Tongue (tissue), 2 donors: ENCODE measurements around the gene ASF1B. TPM values are rescaled to one million over a fixed set of nuclear protein-coding genes. Genes with fewer than 3 reads are reported as not detected.
A peak's percentile ranks its signal among the peaks of the same experiment; 100 is the strongest.
"Not testable (repeated sequence)": the region's sequence is repeated elsewhere in the genome, so short reads cannot be mapped to it uniquely, and the experiment has no call there.

Experiments used
- DNase-seq: peaks from one replicate; pipeline ENCODE4 v3.0.0-alpha.2; 2015
- total RNA-seq: library from RNA; depleted of rRNA; stranded (reverse); fragments of >200 nt; gene quantifications from one replicate; pipeline ENCODE4 v1.2.3, GENCODE V29; 2014

The ASF1B gene
- total RNA-seq, 1 donor from 2014 or later: 6.7 TPM

DNA sequence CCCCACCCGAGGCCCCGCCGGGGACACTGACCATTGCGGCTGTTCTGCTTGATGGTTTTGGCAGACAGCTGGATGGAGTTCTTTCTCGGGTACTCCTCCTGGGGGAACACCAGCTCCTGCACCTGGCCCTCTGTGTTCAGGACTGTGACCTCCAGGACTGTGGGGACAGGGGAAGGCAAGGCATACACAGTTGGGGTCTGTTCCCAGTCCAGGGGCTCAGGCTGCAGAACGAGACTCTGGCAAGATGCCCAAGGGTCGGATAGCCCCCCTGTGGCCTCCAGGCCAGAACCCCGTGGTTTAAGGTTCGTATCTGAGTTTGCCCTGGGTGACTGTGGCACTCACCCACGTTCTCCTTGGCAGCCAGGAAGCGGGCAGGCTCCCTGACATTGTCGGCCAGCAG, 22.7 kb upstream of the ASF1B start:
- DNase-seq: no peak

DNA sequence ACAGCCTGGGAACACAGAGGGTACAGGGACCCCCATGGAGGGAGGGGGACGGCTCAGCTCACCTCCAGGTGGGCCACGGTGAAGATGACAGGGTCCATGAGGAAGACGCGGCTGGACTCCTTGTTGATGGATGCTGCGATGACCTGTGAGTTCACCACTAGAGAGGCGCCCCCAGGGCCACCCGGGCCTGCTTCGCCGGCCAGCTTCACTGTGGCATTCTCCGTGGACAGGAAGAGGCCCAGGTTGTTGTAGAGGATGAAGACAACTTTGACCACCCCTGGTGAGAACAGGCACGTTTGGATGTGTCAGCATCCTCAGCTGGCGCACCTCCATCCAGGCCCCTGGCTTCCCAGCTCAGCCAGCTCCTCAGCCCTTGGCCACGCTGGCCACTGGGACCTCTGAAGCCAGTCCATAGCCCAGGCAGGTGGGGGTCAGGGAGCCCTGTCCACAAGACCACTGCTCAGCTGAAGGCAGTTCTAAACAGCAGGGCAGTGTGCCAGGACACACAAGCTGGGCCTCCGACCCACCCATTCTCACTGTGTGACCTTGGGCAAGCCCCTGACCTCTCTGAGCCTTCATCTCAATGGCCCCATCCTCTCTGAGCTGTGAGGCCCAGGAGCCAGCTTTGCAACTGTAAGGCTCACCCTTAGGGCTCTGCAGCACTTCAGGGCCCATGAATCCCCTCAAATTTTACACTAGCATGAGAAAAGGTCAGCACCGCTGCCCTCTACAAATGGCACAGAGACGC, 22.1 kb upstream of the ASF1B start:
- no peak for DNase-seq

DNA sequence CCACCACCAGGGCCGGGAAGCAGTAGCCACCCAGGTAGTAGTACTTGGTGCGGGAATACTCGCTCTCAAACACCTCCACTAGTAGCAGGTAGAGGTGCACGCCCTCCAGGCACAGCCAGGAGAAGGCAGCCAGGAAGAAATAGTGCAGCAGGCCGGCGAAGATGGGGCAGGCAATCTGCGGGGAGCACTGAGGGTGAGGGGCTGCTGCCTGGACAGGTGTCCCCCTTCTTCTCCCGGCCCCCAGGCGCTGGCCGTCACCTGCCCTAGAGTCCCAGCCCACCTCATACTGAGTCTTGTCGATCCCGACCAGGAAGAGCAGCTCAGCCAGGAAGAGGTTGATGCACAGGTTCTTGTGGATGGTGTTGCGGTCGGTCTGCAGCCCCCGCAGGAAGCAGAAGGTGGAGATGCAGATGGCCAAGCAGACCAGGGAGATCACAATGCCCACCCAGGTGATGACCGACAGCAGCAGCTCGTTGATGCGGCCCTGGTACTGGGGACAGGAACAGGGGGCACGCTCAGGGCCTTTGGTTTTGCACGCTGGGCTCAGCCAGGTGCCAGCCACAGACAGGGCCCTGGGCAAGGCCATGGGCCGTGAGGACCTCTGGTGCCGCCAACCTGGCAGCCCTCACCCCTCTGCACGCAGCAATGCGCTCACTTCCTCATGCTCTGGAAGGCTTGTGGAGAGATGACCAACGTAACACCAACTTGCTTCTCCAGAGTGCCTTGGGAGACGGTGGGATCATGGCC, 20.8 kb upstream of the ASF1B start:
- no peak for DNase-seq

DNA sequence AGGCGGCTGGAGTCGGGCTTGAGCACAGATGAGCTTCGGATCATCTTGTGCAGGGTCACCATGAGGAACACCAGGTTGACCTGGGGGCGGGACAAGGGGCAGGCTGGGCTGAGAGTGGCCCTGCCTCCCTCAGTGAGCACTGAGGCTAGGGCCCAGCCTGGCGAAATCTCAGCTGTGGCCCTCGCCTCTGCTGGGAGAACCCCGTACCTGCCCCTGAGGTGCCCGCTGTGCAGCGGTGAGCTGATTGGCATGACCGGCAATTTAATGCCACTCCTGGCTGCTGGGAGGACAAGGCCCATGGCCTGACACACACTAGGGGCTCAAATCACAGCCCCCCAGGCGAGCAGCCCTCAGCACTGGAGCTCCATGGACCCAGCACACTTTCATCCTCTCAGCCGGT, 19.7 kb upstream of the ASF1B start:
- DNase-seq: no peak

DNA sequence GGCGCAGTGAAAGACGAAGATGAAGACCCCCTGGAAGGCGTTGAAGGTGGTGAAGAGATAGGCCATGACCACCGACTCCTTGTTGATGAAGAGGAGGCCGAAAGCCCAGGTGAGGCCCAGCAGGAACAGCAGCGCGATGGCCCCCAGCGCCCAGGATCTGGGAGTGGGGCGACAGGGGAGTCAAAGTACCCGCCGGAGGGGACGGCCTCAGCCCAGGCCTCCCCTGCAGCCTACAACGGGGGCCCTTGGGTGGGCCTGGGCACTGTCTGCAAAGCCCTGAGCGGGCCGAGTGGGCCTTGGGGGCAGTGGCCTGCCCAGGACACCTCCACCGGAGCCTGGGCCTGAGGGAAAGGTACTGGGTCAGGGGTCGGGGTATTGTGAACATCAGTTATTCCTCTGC, 19.0 kb upstream of the ASF1B start:
- no peak for DNase-seq

DNA sequence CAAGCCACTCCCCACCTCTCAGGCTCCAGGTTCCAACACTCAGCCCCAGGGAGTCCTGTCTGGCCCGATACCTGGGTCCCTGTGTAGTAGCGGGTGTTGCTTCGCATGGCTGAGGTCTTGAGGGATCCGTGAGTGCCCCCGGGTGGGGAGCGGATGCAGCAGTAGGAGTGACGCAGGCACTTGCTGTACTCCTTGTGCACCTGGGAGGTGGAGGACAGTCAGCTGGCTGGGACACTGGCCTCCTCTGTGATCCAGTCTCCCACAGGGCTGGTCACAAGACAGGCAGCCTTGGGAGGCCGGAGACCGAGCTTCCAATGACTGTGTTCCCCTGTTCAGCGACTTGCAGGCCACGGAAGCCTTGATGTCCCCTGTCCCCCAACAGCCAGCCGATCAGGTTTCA, 16.3 kb upstream of the ASF1B start:
- DNase-seq: no peak

DNA sequence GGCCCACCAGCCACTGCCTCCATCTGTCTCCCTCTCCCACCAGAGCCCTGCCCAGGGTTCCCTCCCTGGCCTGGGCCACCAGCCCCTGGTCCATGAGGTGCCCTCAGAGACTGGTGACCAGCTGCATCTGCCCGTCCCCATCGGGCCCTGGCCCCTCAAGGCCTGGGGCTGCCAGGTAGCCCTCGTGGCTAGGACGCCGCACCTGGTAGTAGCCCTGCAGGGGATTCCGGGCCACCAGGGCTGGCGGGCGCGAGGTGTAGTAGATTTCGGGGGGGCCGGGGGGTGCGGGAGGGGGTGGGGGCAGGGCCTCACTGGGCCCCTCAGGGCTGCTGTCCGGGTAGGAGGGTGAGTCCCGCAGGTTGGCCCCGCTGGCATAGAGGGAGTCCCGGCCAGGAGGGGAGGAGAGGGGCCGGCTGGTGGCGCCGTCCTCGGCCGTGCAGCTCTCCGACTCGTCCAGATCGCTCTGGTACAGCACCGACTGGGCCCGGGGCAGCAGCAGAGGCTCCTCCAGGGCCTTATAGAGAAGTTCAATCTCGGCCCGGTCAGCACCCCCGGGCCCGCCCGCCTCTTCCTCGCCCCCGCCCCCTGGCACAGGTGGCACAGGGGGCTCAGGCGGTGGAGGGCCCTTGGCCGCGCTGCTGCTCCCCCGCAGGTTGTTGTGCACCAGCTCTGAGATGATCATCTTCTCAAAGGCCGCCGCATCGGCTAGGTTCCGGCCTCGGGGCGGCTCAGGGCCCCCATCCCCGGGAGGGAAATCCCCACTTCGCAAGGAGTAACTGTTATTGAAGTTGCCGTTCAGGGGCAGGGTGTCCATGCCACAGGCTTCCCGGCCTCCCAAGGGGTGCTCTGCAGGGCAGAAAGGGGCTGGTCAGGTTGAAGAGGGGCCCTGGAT, 14.6 kb upstream of the ASF1B start:
- DNase-seq: no peak

DNA sequence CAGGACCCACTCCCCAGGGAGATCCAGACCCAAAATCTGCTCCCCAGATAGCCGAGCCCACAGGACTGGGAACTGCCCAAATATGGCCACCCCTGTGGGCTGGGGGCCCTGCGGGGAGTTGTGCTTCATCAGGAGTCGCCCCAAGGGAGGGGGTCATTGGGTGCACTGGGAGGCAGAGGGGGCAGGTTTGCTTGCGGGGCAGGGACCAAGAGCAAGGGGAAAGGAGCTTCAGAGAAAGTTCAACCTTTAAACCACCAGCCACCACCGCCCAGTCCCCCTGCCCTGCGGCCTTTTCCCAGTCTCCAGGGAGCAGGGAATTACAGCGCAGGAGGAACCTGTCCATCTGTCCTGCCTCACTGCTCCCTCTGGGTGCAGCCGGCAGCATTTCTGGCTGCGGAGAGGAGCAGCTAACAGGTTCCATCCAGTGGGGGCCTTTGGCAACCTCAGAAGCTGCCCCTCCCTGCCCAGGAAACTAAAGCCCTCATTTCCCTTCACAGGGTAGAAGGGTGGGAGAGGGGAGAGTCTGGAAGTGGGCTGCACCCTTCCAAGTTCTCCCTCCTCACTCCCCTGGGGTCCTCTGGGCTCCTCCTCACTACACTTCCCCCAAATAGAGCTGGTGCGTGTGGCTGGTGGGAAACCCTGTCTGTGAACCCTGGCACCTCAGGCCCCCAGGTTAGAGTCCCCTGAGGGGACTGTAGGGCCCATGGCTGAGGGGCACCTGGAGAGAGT, 13.8 kb upstream of the ASF1B start:
- no peak for DNase-seq

DNA sequence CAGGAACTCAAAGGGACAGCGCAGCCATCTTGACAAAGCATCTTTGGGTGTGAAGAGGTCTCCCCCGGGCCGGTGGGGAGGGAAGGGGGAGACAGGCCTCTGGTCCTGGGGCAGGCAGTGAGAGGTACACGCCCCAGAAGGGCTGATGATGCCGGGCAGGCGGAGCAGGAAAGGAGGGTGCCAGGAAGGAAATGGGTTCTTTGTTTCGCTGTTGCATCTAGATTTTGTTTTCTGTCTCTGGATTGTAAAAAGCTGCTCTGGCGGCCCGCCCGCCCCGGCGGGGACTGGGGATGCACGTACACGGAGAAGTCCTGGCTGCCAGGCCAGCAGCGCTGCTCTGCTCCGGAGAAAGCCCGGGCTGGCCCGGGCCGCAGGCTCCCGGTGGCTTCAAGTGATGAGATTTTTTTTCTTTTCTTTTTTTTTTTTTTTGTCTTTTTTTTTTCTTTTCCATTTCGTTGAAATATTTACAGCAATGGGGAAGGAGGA, 13.2 kb upstream of the ASF1B start:
- peak; percentile 86 for DNase-seq

DNA sequence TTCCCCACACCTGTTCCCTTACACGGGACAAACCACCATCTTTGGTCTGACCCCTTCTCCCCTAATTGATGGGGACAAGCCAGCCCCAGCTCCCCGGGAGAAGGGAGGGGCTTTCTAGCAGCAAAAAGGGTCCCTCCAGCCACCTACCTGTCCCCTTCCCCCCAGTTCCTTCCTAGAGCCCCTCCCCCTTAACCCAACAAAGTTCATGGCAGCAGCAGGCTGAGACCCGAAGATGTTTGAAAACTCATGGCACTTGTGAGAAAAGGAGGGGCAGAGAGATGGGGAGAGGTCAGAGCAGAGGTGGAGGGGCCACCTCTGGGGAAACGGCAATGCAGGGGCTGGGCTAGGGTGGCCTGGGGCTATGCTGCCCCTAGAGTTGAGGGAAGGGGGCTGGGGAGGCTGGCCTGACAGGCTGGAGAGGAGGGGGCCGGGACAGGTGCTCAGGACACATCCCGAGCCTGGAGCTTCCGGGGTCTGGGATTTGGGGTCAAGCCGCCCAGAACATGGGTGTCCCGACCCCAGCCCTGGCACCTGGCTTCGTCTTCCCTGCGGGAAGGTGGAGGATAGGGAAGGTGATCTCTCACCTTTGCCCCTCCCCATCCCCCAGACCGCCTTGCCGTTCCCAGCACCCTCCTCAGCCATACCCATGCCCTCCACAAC, 12.5 kb upstream of the ASF1B start:
- no peak for DNase-seq

DNA sequence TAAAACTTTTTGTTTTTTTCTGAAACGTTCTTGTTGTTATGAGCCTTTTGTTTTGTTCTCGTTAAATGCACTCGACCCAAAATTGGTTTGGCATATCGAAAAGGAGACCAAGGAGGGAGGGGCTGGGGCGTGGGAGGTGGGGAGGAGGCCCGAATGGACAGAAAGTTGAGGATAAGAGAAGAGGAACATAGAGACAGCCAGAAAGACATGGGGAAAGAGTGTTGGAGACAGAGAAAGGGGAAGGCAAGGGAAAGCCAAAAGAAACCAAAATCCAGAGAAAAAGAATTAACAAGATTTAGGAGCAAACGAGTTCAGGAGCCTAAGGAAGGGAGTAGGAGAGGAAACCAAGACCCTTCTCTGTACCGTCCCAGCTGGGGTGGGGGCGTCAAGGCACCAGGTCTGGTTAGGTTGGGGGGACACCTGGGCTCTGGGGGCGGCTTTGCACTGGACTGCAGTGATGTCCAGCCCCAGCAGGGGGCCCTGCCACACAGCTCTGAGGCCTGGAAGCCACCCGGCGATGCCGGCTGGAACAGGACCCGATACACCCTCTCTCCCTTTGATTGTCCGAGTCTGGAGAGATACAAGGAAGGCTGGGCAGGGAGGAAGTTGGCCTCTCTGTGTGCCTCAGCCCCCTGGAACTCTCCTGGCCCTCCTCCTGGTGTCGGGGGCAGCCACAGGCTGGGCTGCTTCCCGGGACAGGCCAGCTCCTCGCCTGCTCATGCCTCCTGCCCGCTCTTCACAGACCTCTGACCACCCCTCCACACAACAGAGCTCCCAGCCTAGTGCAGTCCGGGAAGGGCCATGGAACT, 11.6 kb upstream of the ASF1B start:
- peak; percentile 84 for DNase-seq

DNA sequence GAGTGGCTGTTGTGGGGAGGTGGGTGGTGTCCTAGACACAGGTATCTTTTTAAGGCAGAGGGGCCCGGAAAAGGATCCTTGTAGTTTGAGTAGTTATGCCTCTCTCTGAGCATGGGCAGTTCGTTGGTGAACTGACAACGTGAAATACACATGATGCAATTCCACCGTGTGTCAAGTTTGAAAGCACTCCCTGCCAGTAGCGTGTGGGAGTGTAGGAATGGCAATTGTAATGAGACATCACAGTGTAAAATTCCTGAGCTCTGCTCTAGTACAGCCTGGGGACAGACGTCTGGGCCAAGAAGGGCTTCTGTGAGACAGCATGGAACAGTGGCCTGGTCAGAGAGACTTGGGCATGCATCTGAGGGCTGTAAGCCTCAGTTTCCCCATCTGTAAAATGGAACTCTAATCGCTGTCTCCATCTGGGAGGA, 10.4 kb upstream of the ASF1B start:
- DNase-seq: no peak

DNA sequence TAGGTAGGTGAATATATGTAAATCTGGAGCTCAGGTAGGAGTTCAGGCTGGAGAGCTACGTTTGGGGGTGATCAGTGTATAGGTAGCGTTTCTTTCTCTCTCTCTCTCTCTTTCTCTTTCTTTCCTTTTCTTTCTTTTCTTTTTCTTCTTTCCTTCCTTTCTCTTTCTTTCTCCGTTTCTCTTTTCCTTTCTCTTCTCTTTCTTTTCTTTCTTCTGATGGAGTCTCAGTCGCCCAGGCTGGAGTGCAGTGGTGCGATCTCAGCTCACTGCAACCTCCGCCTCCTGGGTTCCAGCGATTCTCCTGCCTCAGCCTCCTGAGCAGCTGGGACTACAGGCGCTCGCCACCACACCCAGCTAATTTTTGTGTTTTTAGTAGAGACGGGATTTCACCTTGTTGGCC, 9.8 kb upstream of the ASF1B start:
- not testable (repeated sequence) for DNase-seq

DNA sequence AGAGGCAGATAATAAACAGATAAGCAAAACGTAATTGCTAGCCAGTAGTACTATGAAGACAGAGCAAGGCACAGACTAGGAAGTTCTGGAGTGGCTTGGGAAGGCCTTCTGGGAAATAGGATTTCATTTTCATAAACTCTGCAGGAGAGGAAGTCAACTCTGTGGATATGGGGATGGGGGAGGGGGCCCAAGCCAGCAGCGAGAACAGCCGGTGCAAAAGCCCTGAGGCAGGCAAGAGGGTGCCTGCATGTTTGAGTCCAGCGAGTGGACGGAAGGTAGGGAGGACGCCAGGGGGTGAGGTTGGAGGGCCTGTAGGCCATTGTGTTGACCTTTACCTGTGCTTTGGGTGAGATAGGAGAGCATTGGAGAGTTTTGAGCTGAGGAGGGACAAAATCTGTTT, 9.0 kb upstream of the ASF1B start:
- DNase-seq: no peak

DNA sequence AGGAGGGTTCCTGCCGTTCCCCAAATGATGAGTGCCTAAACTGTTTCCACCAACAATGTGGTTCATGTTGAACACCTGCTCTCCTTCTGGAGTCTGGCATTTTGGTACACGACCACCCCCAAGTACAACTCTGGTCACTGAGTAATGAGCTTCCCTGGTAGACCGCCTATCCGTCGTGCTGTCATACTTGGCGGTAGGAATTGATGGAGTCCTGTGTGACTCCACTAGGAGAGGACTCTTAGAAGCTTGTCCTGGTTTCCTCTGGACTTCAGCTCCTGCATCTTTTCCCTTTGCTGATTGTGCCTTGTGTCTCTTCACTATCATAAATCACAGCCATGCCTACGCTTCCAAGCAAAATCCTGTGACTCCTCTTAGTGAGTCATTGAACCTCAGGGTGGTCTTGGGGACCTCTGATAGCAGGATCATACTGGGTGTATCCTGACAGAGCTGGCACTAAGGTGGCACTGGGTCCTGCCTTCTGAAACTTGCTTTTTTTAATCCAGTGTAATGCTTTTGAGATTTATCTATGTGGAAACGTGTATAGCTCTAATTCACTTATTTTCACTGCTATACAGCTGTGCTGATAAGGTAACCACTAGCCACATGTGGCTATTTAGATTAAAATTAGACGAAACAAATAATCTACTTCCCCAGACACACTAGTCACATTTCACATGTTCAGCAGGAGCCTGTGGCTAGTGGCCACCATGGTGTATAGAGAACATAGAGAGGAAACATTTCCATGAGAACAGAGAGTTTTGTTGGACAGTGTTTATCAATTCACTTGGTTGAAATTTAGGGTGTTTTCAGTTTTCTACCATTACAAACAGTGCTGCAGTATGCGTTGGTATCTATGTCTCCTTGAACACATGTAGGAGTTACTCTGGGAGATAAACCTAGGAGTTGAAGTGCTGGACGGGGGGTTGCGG, 6.1 kb upstream of the ASF1B start:
- no peak for DNase-seq

DNA sequence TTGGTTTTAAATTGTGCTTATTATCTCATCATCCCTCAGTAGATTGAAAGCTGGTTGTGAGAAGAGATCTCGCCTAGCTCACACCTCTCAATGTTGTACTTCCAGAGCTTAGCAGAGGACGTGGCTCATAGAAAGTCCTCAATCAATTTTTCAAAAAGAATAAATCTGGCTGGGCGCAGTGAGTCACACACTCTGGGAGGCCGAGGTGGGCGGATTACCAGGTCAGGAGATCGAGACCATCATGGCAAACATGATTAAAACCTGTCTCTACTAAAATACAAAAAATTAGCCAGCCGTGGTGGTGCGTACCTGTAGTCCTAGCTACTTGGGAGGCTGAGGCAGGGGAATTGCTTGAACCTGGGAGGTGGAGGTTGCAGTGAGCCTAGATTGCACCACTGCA, 4.7 kb upstream of the ASF1B start:
- DNase-seq: no peak

DNA sequence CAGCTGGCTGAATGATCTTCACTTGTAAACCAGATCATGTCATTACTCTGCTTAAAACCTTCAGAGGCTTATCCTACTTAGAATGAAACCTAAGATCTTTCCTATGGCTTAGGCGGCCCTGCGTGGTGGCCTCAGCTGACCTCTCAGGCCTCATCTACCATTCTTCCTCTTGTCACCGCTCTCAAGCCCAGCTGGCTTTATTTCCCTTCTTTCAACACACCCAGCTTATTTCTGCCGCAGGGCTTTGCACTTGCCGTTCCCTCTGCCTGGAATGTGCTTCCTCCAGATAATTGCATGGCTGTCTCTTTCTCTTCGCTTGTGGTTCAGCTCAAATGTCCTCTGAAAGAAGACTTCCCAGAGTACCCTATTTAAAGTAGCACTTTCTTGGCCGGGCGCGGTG, 3.6 kb upstream of the ASF1B start:
- peak; percentile 80 for DNase-seq

DNA sequence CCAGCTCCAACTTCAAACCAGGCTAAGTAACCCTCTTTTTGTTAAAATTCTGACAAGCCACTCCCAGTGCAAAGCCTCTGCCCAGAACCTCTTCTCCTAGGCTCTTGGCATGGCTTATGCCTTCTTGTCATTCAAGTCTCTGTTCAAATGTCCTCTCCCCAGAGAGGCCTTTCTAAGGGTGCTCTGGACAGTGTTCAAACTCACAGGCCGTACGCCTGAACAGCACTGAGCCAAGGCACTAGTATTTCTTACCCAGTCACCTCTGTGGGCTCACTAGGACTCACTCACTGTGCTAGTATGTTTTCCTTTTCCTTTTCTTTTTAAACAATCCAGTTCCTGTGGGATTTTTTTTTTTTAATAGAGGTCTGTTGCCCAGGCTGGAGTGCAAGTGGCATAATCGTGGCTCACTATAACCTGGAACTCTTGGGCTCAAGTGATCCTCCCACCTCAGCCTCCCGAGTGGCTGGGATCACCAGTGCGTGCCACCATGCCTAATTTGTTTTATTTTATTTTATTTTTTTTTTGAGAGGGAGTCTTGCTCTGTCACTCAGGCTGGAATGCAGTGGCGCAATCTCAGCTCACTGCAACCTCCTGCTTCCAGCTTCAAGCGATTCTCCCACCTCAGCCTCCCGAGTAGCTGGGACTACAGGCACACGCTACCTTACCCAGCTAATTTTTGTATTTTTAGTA, 2.3 kb upstream of the ASF1B start:
- DNase-seq: no peak

DNA sequence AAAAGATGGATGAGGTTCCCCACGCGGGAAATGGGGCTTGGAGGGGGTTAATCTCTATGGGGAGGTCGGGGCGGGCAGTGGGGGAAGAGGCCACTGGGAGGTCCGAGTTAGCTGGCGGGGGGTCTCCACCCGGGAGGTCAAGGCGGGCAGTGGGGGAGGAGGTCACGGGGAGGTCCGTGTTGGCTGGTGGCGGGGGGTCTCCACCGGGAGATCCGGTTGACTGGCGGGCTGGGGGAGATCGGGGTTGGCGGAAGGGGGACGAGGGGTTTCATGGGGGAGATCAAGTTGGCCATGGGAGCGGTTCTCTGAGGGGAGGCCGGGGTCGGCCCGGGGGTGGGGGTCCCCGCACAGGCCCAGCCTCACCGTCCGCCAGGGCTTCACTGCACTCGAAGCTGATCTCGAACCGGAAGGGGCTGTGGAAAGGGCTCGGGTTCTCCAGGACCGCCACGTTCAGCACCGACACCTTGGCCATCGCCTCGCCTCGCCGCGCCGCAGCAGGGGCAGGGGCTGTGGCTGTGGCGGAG, 342 bp downstream of the ASF1B start:
- no peak for DNase-seq
